HL-60 (cell line): Measurements from ENCODE around the gene HRC.

ENCODE experiments used
- REST ChIP-seq: IDR thresholded peaks from 2 replicates; pipeline ENCODE4 v1.6.1; 2012; ENCODE audit warnings: low read depth; ENCODE audit not compliant: insufficient replicate concordance
- TF ChIP-seq, protein P1 (sequence below): IDR thresholded peaks from one replicate; pipeline ENCODE4 v1.5.1; 2011; ENCODE audit warnings: low read length, control low read depth, inconsistent platforms; ENCODE audit not compliant: insufficient read depth

DNA sequence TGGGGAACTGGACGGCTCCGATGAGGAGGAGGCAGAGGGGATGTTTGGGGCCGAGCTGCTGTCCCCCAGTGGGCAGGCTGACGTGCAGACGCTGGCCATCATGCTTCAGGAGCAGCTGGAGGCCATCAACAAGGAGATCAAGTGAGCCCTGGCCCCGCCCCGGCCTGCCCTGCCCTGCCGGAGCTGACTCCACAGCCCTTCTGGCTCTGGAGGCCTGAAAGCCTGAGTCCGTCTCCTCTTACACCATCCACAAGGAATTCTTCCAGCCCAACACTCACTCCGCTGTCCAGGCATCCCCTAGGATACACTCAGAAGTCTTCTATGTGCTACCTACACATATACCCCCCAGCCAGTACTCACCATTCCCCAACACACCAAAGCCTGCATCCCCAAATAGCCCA, 18.4 kb downstream of the HRC start:
- TF ChIP-seq, protein P1, sequence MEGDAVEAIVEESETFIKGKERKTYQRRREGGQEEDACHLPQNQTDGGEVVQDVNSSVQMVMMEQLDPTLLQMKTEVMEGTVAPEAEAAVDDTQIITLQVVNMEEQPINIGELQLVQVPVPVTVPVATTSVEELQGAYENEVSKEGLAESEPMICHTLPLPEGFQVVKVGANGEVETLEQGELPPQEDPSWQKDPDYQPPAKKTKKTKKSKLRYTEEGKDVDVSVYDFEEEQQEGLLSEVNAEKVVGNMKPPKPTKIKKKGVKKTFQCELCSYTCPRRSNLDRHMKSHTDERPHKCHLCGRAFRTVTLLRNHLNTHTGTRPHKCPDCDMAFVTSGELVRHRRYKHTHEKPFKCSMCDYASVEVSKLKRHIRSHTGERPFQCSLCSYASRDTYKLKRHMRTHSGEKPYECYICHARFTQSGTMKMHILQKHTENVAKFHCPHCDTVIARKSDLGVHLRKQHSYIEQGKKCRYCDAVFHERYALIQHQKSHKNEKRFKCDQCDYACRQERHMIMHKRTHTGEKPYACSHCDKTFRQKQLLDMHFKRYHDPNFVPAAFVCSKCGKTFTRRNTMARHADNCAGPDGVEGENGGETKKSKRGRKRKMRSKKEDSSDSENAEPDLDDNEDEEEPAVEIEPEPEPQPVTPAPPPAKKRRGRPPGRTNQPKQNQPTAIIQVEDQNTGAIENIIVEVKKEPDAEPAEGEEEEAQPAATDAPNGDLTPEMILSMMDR: no peak
- no peak for TF ChIP-seq REST
